RPMI7951 (cell line): ENCODE data around the gene DKK2. TPM values are rescaled to one million over a fixed set of nuclear protein-coding genes. Genes with fewer than 3 reads are reported as not detected.
"Not testable (repeated sequence)": the region's sequence is repeated elsewhere in the genome, so short reads cannot be mapped to it uniquely, and the experiment has no call there.

Experiments
- DNase-seq: peaks from one replicate; pipeline ENCODE4 v3.0.0-alpha.2; 2012; ENCODE audit warnings: low read depth
- total RNA-seq: library from RNA; depleted of rRNA; stranded (reverse); fragments of >200 nt; shearing (Covaris generic); gene quantifications from 2 replicates; pipeline ENCODE4 v1.2.3, GENCODE V29; 2014

DKK2 gene
- total RNA-seq, 1 experiment from 2014 or later: 6.5 TPM

- DNase-seq: no peak
Observed at GRCh38 chr4:106914223-106914622, 121.9 kb downstream of the DKK2 start.

- no peak for DNase-seq
Observed at GRCh38 chr4:106909486-106910188, 126.5 kb downstream of the DKK2 start.

GRCh38 chr4:106908049-106908448 is 128.1 kb downstream of the DKK2 start:
- not testable (repeated sequence) for DNase-seq

- DNase-seq: no peak
Observed at GRCh38 chr4:106907216-106907615, 128.9 kb downstream of the DKK2 start.

GRCh38 chr4:106906728-106907127 is 129.4 kb downstream of the DKK2 start:
- no peak for DNase-seq

- peak; percentile 41 for DNase-seq
Observed at GRCh38 chr4:106898621-106899230, 137.4 kb downstream of the DKK2 start.

- DNase-seq: no peak
Observed at GRCh38 chr4:106893903-106894302, 142.2 kb downstream of the DKK2 start.

GRCh38 chr4:106893395-106893881 is 142.7 kb downstream of the DKK2 start:
- no peak for DNase-seq

- no peak for DNase-seq
Observed at GRCh38 chr4:106892786-106893185, 143.3 kb downstream of the DKK2 start.

- no peak for DNase-seq
Observed at GRCh38 chr4:106875340-106875739, 160.8 kb downstream of the DKK2 start.
